ENCODE results near the gene STX8.

The STX8 gene

DNA sequence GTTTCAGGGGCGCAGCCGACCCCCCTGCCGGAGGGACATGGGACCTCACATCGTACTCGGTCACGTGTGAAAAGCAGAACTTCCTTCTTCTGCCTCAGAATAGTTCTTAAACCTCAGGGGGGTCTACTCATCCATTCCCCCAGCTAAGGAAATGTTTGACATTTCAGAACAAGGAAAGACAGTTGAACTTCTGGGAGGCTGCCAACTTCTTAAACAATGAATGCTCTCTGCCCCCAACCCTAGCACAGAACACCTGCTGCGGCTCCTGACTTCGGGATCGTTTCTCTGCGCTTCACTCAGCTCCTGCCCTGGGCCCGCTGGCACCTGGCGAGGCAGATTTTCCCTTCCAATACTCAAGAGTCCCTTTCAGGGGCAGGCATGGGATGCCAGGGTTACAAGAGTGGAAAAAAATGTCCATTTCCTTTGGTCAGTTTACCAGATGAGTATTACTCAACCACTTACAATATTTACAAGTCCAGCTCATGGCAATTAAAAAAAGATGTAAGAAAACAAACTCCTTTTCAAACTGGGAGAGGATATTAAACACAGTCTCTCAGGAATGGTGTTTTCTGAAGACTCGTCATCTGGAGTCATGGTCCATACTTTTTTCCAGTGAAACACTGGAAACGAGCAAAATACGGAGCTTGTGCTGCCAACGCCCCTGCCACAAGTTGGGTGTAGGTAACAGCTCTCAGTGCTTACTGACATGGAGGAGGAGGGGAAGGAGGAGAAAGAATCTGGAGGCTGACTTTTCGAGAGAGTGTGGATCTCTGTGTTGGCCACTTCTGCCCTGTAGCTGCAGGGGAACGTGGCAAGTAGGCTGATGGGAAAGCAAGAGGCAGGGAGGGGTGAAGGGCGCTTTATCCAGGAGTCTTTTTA, 318.6 kb downstream of the STX8 start:
- no peak for DNase-seq

DNA sequence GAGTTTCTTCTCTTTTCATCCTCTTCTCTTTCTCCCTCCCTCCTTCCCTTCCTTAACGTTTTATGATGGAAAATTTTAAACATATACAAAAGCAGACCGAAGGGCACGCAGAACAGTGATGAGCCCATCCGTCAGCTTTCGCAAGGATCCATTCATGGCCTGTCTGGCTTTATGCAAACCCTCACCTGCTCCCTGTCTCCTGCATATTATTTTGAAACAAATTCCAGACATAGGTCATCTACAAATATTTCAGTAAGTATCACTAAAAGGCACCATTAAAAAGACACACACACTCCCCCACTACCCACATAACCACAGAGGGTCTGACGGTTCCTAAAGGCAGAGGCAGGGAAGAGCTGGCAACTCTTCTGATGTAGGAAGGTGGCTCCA, 319.3 kb downstream of the STX8 start:
- no peak for DNase-seq

DNA sequence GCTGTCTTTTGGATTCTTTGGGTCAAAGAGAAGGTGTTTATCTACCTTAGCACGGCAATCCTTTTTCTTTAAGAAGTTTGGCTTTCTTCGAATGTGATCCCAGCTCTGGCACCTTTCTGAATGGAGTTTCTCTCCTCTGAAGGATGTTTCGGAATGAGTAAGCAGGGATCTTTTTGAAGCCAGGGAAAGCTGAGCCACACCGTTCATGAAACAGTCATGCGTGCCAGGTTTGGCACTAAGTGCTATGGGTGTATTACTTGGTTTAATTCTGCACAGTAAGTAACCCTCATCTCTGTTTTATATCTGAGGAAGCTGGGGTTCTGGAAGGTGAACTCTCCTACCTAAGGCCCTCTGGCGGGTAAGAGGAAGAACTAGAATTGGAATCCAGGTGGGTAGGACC, 319.8 kb downstream of the STX8 start:
- DNase-seq = no peak

DNA sequence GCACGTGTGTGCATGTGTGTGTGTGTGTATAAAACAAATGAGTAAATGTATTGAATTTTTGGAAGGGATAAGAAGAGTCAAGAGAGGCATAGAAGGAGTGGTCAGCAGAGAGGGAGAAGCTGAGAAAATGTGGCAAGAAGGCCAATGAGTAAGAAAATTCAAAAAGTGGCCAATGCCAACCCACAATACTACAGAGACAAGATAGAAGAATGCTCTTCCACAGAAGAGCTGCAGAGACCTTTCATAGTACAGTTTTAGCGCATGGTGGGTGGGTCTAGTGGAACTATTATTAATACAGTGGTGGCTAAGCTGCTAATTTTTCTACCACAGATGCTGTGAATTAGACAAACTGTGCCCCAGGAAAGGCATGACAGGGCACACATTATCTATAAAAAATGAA, 320.8 kb downstream of the STX8 start:
- no peak for DNase-seq

DNA sequence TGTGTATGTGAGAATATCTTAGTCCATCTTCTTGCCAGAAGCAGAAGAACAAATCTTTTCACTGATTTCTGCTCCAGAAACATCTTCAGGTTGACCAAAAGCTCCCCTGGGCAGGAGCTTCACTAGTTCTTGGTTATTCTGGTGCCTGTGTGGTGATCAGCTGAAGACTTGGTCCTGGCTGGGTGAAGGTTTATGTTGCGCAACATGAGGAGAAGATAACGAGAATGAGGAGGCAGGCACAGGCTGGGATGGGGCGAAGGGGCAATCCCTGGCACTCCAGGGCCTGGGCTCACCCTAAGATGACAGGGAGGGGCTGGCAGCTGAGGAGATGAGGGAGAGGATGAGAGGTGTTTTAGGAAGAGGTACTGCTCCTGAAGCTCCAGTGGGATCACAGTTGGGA, 322.3 kb downstream of the STX8 start:
- DNase-seq = no peak

DNA sequence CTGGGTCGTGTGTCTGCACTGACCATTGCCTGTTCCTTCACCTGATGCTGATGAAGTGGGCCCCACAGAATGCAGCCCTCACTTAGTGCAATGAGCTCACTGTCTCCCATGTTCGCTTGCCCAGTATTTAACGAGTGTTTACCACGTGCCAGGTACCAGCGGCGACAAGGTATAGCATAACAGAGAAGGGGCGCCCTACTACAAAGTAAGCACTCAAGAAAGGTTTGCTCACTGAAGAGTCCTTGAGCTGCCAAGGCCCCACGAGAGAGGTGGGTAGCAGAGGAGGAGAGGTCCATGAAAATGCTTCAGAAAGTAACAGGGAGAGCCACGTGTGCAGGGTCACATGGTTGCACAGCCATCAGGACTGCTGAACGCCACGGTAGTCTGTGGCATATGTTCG, 324.3 kb downstream of the STX8 start:
- DNase-seq = no peak

DNA sequence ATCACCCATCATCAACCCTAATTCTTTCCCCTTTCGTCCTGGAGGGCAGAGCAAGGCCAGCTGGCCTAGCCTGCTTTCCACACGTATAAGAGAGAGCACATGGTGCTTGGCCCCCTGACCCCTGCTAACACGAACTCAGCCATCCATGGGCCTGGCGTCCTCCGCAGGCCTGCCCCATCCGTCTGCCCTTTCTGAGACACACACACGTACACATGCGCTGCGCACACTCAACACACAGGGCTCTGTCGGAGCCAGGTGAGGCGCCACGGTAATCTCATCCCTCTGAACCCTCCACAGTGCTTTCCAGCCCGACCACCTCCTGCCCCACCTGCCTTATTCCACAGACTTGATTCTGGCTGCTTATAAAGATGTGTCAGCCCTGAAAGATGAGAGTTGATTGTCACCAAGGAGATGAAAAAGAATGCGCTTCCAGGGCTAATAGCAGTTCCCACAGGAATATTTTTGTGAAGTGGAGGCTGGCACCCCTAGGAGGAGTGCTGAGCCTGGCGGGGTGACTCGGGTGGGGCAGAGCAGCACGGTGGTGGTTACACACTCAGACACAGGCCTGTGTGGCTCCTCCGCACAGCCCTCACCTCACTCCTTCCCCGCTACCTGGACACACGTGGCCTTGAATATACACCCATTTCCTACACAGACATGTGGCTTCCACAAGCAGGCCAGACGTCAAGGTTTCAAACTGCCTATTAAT, 326.2 kb downstream of the STX8 start:
- no peak for DNase-seq

DNA sequence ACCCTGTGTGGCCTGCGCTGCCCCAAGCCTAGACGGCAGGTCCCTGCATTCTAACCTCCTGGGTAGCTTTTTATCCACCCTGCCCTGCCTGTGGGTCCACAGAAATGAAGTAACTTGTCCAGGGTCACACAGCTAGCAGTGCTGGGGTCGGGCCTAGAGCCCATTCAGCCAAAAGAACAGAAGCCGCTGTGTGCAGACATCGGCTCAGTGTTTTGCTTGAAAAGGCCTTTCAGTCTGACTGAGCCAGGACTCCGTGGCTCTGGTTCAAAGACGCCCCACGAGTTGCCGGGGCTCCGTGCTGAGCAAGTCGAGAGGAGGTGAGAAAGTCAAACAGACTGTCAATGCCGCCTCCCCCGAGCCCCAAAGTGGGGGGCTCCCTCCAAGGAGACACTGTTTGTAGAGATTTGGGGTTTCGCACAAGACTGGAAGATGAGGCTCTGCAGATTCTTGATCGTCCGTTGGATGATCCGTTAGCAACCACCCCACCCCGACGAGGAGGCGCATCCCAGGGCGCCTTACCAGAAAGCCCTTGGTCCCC, 328.1 kb downstream of the STX8 start:
- DNase-seq = no peak

DNA sequence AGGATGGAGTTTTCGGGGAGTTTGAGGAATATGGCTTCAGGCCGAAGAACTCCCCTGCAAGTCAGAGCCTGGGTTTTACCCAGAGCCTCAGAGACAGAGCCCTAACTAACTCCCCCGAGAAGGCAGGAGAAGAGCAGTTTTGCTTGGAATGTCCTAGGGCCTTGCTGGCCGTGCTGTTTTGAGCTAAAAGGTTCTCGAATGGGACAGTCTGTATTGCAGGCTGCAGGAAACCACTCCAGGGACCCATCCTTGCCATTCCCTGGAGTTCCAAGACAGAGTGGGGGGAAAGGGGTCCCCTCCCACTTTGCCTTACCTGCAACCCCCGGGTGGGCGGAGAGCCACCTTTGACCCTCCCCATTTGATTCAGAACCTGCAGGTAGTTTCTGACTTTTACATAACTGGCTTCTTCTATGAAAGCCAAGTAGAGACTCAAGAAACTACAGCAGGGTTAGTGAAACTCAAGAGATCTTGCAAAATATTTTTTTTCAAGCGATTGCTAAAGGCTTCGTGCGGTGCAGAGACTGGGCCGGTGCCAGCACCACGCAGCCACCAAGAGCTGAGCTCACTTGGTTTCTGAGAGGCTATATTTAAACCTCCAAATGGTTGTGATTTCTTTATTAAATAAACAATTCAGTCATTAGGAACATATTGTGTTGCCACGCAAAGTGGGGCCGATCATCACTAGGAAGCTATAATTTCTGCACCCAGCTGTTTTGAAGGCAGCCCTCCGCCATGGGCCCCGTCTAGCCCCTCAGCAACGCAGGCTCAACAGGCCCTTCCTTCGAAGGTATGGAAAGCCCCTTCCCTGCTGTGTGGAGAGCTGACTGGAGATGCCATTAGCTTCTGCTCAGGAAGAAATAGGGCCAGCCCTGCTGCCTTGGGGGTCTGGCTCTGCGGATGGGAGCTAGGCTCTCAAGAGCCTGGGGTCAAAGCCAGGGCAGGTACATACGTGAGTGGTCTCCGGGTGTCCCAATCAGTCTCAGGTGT, 331.3 kb downstream of the STX8 start:
- no peak for DNase-seq

DNA sequence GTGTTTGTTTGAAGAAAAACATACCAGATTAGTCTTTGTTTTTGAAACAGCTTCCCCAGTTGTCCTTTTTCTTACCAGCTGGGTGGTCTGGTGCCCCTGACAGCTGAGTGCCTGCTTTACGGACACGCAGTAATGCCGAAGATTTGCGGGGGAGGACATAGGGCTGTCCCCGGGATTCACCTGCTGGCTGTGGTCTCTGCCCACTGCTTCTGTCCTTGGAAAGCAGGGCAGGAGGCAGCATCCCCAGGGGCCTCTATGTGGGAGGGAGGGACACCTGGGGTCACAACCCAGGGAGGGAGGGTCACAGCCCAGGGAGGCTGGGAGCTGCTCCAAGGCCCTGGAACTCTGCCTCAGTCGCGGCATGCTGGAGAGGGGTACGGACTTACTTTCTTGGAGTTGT, 332.6 kb downstream of the STX8 start:
- DNase-seq = no peak

DNA sequence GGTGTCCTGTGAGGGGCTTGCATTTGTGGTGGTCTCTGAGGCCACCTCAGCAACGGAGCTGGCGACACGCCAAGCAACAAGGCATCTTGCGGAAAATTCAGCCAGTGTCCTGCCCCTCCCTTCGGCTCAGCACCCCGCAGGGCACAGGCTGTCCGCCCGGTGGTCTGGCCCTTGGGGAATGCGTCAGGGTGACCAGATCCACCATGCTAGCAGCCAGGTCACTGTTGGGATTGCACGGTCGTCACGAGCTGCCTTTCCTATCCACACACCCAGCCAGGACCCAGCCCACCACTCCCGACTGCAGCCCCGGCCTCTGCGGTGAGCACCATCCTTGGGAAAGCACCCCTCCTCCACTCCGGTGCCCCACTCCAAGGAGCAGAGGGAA, 333.1 kb downstream of the STX8 start:
- DNase-seq = no peak

DNA sequence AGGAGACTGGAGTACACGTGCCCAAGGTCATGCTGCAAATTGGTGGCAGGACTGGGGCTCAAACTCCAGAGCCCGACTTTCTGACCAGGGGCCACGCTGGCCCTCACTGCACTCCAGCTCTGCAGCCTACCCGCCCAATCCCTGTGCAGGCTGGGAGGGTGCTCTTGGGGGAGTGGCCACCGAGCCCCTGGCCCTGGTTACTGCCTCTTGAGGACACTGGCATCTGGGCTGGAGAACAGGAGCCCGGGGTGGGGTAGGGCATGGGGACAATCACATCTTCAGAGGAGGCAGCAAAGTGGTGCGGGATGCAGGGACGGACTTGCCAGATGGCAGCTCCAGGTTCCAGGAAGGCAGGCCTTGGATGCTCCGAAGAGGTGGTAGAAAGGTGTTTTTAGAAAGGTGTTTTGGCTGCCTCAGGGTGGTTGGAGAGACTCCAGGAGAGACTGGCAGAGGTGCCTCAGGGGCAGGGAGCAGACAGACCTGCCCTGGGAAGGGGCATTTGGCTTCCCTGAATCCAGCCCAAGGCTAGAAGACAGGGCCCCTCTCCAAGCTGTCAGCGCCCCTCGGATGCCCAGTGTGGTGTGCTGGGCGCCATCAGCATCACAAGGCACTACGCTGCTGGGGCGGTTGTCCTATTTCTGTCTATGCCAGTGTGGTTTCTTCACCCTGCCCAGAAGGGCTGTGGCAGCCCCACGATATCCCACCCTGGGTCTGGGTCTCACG, 333.7 kb downstream of the STX8 start:
- no peak for DNase-seq

DNA sequence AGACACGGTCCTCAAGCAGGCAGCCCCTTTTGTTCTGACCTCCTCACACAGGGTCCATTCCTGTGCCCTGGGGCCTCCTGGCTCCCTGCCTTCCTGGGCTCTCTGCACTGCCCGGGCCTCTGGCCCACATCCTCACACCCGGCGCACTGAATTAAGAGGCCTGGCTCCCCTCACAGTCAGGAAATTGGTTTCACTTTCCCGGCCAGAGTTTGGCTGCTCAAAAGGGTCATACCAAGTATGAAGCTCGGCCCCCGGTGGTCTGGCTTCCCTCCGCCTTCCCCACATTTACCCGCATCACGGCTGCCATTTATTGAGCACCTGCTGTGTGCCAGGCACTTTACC, 334.3 kb downstream of the STX8 start:
- DNase-seq = no peak

DNA sequence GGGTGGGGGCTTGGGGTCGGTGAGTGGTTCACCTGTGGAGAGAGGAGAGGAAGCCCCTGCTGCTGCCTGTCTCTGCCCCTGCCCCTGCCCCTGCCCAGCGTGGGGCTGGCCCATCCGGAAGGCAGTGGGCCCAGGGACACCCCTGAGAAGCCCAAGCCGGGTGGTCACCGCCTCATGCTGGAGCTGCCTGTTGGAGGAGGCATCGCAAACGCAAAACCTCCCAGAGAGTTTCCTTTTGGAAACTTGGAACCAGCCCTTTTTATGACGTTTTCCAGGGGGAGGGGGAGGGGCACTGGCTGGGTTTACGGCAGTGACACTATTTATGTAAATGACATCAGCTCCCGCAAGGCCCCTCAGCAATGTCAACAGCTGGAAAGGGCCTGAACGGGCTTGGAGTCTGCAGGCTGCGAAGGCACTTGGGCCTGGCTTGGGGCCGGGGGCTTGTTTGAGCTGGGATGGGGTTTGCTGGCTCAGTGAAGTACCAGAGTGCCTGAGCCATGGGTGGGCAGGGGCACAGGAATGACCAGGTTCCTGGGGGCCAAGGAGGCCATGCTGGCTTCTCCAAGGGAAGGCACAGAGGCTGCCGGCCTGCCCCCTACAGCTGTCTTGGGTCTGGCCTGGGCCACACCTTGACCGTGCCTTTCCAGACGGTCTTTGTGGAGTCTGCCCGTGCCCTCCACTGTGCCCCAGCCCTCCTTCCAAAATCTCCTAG, 334.8 kb downstream of the STX8 start:
- DNase-seq = no peak

DNA sequence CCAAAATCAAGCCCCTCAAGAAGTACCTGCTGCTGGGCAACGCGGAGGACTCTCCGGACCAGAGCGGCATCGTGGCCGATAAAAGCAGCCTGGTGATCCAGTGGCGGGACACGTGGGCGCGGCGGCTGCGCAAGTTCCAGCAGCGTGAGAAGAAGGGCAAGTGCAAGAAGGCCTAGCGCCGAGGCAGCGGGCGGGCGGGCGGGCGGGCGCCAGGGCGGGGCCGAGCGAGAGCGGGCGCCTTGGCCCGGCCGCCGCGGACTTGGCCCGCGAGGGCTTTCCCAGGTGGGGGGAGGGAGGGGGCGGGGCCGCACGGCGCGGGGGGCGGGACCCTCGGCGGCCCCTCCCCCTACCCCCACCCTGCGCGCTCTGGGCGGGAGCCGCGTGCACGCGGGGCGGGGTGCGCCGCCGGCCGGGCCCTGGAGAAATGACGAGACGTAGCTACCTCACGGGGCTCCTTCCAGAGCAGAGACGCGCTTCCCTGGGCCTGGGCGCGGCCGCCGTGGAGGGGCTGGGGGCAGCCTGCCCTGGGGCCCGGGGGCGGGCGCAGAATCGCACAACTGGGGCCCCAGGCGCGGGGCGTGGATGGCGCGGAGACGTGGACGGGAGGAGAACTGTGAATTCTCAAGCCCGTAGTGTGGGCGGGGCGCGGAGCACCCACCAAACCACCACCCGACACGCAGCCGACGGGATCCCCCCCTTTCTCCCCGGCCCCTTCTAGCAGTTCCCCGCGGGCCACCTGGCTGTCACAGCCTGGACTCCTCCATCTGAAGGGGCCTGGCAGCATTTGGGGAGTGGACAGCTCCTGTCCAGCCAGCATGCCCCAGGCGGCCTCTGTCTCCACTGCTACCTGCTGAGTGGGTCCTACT, 335.6 kb downstream of the STX8 start:
- peak; percentile 85 for DNase-seq

DNA sequence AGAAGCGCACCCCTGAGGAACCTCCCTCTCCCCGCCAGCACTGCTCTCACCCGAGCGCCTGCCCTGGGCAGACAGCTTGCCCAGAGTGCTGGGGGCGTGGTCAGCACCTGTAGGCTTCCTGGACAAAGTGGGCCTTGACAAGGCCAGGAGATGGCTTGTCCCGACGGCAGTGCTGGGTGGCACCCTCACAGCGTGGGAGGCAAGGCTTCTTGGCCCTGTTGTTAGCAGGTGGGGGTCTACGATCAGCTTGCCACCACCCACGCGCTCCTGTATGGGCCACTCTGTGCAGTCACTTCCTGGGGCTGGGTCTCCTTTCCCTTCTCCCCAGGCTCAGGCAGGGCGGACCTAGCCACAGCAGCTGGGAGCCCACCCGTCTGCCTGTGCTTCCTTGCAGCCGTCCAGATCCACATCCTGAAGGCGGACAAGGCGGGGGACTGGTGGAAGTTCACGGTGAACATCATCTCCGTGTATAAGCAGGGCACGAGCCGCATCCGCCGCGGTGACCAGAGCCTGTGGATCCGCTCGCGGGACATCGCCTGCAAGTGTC, 336.3 kb downstream of the STX8 start:
- peak; percentile 80 for DNase-seq

DNA sequence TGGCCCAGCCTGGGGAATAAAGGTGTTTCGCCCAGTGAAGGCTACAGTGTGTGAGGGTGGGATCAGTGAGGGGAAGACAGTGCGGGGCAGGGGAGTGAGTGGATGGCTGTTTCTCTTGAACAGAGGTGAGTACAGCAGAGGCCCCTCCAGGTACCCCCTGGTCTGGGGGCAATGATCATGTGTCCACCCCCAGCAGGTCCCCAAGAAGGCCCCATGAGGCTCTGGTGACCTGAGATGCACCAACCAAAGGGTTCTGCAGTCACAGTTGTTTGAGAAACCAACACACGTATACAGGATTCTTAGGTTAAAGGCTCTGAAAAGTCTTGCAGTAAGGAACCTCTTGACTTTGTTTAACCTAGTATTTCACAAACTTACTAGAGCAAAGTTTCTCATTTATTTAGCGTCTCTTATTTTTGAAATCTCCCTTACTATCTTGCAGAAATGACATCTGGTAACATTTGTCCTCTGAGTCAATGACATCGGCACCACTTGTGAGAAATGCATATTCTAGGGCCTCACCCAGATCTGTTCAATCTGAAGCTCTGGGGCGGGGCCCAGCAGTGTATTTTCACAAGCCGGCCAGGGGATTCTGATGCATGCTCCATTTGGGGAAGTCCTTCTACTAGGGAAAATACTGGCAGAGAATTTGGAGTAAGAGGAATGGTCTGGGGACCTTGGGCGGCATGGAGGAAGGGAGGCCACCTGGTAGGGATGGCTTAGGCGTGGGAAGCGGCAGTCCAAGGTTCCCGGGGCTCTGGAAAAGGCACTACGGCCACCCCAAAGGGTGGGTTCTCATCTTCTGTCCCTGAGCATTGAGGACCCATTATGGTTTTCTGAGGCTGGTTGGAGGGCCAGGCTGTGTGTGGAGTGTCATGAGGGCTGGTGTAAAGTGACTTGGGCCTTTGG, 337.0 kb downstream of the STX8 start:
- no peak for DNase-seq

DNA sequence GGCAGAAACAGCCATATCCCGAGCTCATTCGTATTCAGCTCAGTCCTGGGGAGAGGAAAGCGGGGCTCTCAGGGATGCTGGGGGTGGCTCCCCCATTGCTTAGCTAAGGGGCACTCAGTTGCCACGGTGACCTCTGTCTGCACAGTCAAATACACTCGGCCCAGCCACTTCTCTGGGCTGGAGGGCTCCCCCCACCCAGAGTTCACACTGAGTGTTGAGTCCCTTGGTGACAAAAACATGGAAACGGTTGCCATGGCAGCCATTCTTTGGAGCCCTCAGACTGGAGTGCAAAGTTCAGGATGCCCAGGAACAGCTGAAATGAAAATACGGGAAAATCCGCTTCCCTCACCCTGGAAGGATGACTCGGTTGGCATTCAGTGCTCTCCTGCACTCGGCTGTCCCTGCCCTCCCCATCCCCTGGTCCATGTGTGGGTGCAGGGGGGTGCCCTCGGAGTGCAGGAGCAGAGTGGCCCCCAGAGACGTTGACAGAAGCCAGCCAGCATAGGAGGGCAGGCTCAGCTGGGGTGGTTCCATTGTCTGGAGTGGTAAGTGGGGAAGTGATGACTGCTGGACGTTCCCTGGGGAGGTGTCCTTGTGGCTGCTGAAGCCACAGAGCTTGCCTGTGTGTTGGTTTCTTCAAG, 337.8 kb downstream of the STX8 start:
- no peak for DNase-seq

DNA sequence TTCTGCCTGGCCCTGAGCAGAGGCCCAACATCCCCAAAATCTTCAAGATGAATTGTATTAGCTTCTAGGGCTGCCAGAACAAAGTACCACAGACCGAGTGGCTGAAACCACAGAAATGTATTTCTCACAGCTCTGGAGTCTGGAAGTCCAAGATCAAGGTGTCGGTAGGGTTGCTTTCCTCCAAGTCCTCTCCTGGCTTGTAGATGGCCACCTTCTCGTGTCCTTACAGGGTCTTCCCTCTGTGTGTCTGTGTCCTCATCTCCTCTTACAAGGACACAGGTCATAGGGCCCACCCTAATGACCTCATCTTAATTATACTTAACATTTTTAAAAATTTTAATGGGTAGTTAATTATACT, 338.6 kb downstream of the STX8 start:
- DNase-seq = no peak
